DMS 273 (cell line): ENCODE results near the gene IL22.

Experiments
- DNase-seq: peaks from one replicate; lab custom pipeline; 2025; ENCODE audit not compliant: unreplicated experiment; lab: John Stamatoyannopoulos, UW

Gene IL22

GRCh38 chr12:68253504-68253903 lies at the start of gene IL22:
TSS of gene IL22 (minus strand) at chr12:68253604. CDS start at chr12:68253448, 156 bp downstream.
- DNase-seq, result no peak

- DNase-seq, result no peak
These were observed 44.5 kb upstream of the IL22 start for GRCh38 chr12:68297929-68298328.

- DNase-seq, result peak; percentile 18
These were observed 40.8 kb upstream of the IL22 start for GRCh38 chr12:68294251-68294650.

- no peak for DNase-seq
These were observed 39.9 kb upstream of the IL22 start for GRCh38 chr12:68293347-68293746.

GRCh38 chr12:68292151-68292943 lies 38.9 kb upstream of the IL22 start:
- no peak for DNase-seq

- no peak for DNase-seq
These were observed 38.1 kb upstream of the IL22 start for GRCh38 chr12:68291396-68292036.

GRCh38 chr12:68290126-68290525 lies 36.7 kb upstream of the IL22 start:
- DNase-seq, result no peak

GRCh38 chr12:68287106-68287505 lies 33.7 kb upstream of the IL22 start:
- DNase-seq, result no peak

GRCh38 chr12:68286396-68286795 lies 33.0 kb upstream of the IL22 start:
- no peak for DNase-seq

- DNase-seq, result no peak
These were observed 32.1 kb upstream of the IL22 start for GRCh38 chr12:68285541-68285940.

GRCh38 chr12:68281322-68282077 lies 28.1 kb upstream of the IL22 start:
- DNase-seq, result no peak

- peak; percentile 7 for DNase-seq
These were observed 26.8 kb upstream of the IL22 start for GRCh38 chr12:68280240-68280639.

GRCh38 chr12:68279227-68280054 lies 26.0 kb upstream of the IL22 start:
- DNase-seq, result no peak

- DNase-seq, result no peak
These were observed 23.1 kb upstream of the IL22 start for GRCh38 chr12:68276402-68276930.

- DNase-seq, result no peak
These were observed 19.3 kb upstream of the IL22 start for GRCh38 chr12:68272732-68273131.

GRCh38 chr12:68271346-68271745 lies 17.9 kb upstream of the IL22 start:
- no peak for DNase-seq

GRCh38 chr12:68270358-68270757 lies 17.0 kb upstream of the IL22 start:
- DNase-seq, result no peak

- no peak for DNase-seq
These were observed 16.4 kb upstream of the IL22 start for GRCh38 chr12:68269779-68270178.

GRCh38 chr12:68268967-68269366 lies 15.6 kb upstream of the IL22 start:
- no peak for DNase-seq

- DNase-seq, result no peak
These were observed 14.5 kb upstream of the IL22 start for GRCh38 chr12:68267892-68268396.

- no peak for DNase-seq
These were observed 11.5 kb upstream of the IL22 start for GRCh38 chr12:68264857-68265256.
